ENCODE measurements around the gene FSIP1.
A peak's percentile ranks its signal among the peaks of the same experiment; 100 is the strongest.

Gene FSIP1

DNA sequence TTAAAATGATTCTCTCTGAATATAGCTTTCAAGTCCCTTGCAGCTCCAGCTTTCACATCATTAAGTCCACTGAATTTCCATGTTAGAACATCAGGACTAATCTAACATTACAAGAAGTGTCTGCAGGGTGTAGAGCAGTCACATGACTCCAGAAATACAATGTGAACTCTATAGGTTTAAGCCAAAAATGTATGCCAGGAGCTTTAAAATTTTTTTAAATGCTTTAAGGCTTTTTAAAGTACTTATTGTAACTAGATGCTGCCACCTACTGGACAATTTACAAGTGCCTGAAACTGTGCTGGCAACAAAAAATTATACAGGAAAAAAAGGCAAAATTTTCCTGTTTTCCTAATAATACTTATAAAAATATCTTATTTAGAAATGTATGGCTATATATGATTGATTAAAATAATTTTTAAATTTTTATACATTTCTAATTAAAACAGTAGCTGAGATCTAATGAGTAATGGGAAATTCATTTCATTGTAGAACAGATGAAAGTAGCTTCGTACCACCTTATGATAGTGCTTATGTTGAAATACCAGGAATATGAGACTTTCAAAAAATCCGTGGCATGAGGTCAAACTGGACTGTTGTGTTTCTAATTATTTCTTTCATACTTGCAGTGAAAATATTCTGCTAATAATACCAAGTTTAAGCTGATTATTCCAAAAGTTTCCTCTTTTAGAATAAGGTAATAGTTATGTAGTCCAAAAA lies 25.7 kb downstream of the FSIP1 start:
- peak; percentile 39 for DNase-seq
- H3K4me1 ChIP-seq: no peaks in the 10 kb centered on the region
- no peaks in the 10 kb centered on the region for H3K36me3 ChIP-seq
- H3K4me3 ChIP-seq (ENCODE audit: low read depth, low read length): no peak overlapping the region
- TF ChIP-seq, protein P1, sequence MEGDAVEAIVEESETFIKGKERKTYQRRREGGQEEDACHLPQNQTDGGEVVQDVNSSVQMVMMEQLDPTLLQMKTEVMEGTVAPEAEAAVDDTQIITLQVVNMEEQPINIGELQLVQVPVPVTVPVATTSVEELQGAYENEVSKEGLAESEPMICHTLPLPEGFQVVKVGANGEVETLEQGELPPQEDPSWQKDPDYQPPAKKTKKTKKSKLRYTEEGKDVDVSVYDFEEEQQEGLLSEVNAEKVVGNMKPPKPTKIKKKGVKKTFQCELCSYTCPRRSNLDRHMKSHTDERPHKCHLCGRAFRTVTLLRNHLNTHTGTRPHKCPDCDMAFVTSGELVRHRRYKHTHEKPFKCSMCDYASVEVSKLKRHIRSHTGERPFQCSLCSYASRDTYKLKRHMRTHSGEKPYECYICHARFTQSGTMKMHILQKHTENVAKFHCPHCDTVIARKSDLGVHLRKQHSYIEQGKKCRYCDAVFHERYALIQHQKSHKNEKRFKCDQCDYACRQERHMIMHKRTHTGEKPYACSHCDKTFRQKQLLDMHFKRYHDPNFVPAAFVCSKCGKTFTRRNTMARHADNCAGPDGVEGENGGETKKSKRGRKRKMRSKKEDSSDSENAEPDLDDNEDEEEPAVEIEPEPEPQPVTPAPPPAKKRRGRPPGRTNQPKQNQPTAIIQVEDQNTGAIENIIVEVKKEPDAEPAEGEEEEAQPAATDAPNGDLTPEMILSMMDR (IDR thresholded peaks at IDR 0.05; ENCODE audit: low read depth, low read length): peak; percentile 77
- H3K27me3 ChIP-seq: no peaks in the 10 kb centered on the region
- no peaks in the 10 kb centered on the region; the same call in 1 of the 2 replicates for H3K9me3 ChIP-seq

- no peak for DNase-seq
- no peaks in the 10 kb centered on the region for H3K9me3 ChIP-seq
- H3K27me3 ChIP-seq: no peaks in the 10 kb centered on the region
- H3K4me3 ChIP-seq (ENCODE audit: low read depth, low read length): no peak overlapping the region
- TF ChIP-seq, protein P1 (IDR thresholded peaks at IDR 0.05; ENCODE audit: low read depth, low read length): no peak
- no peaks in the 10 kb centered on the region for H3K36me3 ChIP-seq
- no peaks in the 10 kb centered on the region for H3K4me1 ChIP-seq
Observed at GRCh38 chr15:39752991-39753390, 29.6 kb downstream of the FSIP1 start.

DNA sequence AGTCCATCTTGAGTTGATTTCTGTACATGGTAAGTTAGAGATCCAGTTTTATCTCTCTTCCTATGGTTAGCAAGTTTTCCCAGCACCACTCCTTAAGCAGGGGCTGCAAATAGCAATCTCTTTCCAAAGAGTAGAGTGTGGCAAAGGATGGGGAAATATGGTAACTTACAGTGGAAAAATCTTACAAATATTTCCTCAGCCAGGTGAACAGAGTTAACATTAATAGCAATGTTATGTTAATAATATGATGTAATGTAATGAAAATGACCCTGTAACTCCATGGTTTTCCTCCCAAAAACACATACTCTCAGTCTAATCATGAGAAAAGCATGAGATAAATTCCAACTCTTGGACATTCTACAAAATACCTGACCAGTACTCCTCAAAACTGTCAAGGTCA lies 30.4 kb downstream of the FSIP1 start:
- no peaks in the 10 kb centered on the region for H3K27me3 ChIP-seq
- no peaks in the 10 kb centered on the region for H3K36me3 ChIP-seq
- no peak for DNase-seq
- no peaks in the 10 kb centered on the region for H3K4me1 ChIP-seq
- TF ChIP-seq, protein P1 (IDR thresholded peaks at IDR 0.05; ENCODE audit: low read depth, low read length): no peak
- no peak overlapping the region for H3K4me3 ChIP-seq (ENCODE audit: low read depth, low read length)
- no peaks in the 10 kb centered on the region for H3K9me3 ChIP-seq

DNA sequence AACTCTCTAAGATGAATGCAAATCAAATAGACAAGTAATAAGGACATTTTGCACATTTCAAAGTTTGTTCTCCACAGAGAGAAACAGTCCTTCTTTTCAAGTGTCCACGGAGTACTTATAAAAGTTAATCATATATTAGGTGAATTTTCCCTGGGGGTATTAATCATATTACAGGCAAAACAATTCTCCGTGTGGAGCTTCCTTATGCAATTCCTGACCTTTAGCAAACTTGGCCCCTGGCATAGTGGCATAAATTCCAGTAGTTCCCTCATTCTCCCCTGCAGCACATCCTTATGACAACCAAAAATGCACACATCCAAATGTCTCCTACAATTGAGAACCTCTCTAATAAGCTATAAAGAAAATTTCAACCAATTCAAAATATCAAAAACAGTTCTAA lies 34.4 kb downstream of the FSIP1 start:
- H3K9me3 ChIP-seq: no peaks in the 10 kb centered on the region
- no peaks in the 10 kb centered on the region for H3K4me1 ChIP-seq
- no peak overlapping the region for H3K4me3 ChIP-seq (ENCODE audit: low read depth, low read length)
- H3K27me3 ChIP-seq: no peaks in the 10 kb centered on the region
- DNase-seq: no peak
- TF ChIP-seq, protein P1 (IDR thresholded peaks at IDR 0.05; ENCODE audit: low read depth, low read length): no peak
- H3K36me3 ChIP-seq: no peaks in the 10 kb centered on the region

GRCh38 chr15:39747326-39747725 lies 35.3 kb downstream of the FSIP1 start:
- DNase-seq: no peak
- TF ChIP-seq, protein P1 (IDR thresholded peaks at IDR 0.05; ENCODE audit: low read depth, low read length): no peak
- H3K4me3 ChIP-seq (ENCODE audit: low read depth, low read length): no peak overlapping the region

DNA sequence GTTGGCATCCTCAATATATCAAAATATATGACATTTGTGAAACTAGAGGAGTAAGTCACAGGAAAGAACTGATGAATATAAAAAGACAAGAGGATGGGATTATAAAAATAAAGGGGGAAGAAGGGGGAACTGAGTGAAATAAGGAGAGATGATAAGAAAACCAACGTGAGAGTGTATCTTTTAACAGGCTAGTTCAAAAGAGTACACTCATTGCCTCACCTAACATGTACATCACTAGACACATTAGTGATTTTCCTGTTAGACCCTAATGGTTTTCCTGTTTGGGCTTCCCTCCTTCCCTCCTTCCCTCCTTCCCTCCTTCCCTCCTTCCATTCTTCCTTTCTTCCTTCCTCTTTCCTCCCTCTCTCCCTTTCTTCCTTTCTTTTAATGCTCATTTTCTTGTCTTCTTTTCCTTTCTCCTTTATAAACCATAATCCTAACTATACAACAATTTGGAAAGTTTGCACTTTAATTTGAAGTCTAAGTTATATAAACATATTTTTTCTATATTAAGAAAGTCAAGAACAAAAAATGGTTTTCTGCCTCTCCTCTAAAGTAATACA lies 35.8 kb downstream of the FSIP1 start:
- DNase-seq: no peak
- no peaks in the 10 kb centered on the region for H3K36me3 ChIP-seq
- TF ChIP-seq, protein P1 (IDR thresholded peaks at IDR 0.05; ENCODE audit: low read depth, low read length): no peak
- H3K4me3 ChIP-seq (ENCODE audit: low read depth, low read length): no peak overlapping the region
- no peaks in the 10 kb centered on the region for H3K9me3 ChIP-seq
- H3K27me3 ChIP-seq: no peaks in the 10 kb centered on the region
- H3K4me1 ChIP-seq: no peaks in the 10 kb centered on the region

More at GRCh38 chr15:39747326-39747725, 35.3 kb downstream of the FSIP1 start:
- no peaks in the 10 kb centered on the region for H3K9me3 ChIP-seq
- no peaks in the 10 kb centered on the region for H3K27me3 ChIP-seq
- no peaks in the 10 kb centered on the region for H3K36me3 ChIP-seq
- H3K4me1 ChIP-seq: no peaks in the 10 kb centered on the region
